Heart left ventricle (tissue), 16 donors: Measurements from ENCODE around the gene FERMT3. TPM values are rescaled to one million over a fixed set of nuclear protein-coding genes. Genes with fewer than 3 reads are reported as not detected.

Experiments
- ATAC-seq, 4 donors: fragments of 200-7000 bp; cut with Tn5 transposase; one replicate each; pipeline ENCODE4 v1.9.1; 2020 to 2022; ENCODE audit warnings: moderate library complexity in 4 of 4, mild to moderate bottlenecking in 3 of 4, moderate number of reproducible peaks in 1 of 4
- DNase-seq, 5 donors: peaks; one replicate each; pipeline ENCODE4 v3.0.0-alpha.2; 2020
- H3K27ac ChIP-seq, 12 donors: fragments of 200-600 bp; sonication (generic) in 4 of 12; one replicate each; pipeline versions ENCODE4 v1.5.0 to v1.8.0; 2016 to 2022; ENCODE audit warnings: mild to moderate bottlenecking in 2 of 12
- H3K27me3 ChIP-seq, 9 donors: fragments of 200-600 bp; sonication (generic) in 2 of 9; one replicate each; pipeline versions ENCODE4 v1.5.1 to v1.8.0; 2016 to 2022; ENCODE audit warnings: mild to moderate bottlenecking in 3 of 9
- H3K36me3 ChIP-seq, 9 donors: fragments of 200-600 bp; sonication (generic) in 2 of 9; one replicate each; pipeline versions ENCODE4 v1.5.0 to v1.8.0; 2018 to 2022; ENCODE audit warnings: mild to moderate bottlenecking in 2 of 9
- H3K4me1 ChIP-seq, 12 donors: fragments of 200-600 bp; sonication (generic) in 4 of 12; one replicate each; pipeline versions ENCODE4 v1.5.0 to v1.8.0; 2016 to 2022; ENCODE audit warnings: mild to moderate bottlenecking in 3 of 12
- H3K4me3 ChIP-seq, 12 donors: fragments of 200-600 bp; sonication (generic) in 4 of 12; one replicate each; pipeline versions ENCODE4 v1.5.0 to v1.8.0; 2017 to 2022; ENCODE audit warnings: mild to moderate bottlenecking in 9 of 12, moderate library complexity in 4 of 12
- H3K9me3 ChIP-seq, 12 donors: fragments of 200-600 bp; sonication (generic) in 4 of 12; one replicate each; pipeline versions ENCODE4 v1.5.0 to v1.8.0; 2016 to 2022; ENCODE audit warnings: mild to moderate bottlenecking in 1 of 12
- POLR2A ChIP-seq, 2 donors: fragments of 450-650 bp; IDR thresholded peaks; one replicate each; pipeline ENCODE4 v1.6.1; 2017; ENCODE audit warnings: antibody characterized with exemption in 2 of 2, mild to moderate bottlenecking in 2 of 2, moderate library complexity in 2 of 2
- WGBS, 4 donors: extraction: QIAGEN DNeasy Blood & Tissue Kit in 2 of 4; methylation state at CpG; one replicate each; pipeline versions ENCODE4 v1.1.5 to v1.1.7; 2013 to 2018; 5-methylcytosine and 5-hydroxymethylcytosine counted together
- intact Hi-C, 10 donors: fragments of 100-400 bp; cut with DNase I; formaldehyde crosslinking; loops; one replicate each; pipeline versions ENCODE4 v1.11.1 to v1.14.2; 2022
- polyA plus RNA-seq, 2 donors: library from polyadenylated mRNA; stranded (reverse); fragments of 200-250 nt; gene quantifications; one replicate each; pipeline ENCODE4 v1.2.3, GENCODE V29; 2013
- total RNA-seq, 9 donors: library from RNA; depleted of rRNA in 2 of 9; stranded (reverse); fragments of >200 nt in 2 of 9; fragmentation: NEBNext Ultra II Directional in 3 of 9; extraction: Animal tissue kit (Norgen Biotek cat#: 25700) in 3 of 9; gene quantifications; one replicate each; pipeline versions ENCODE4 v1.1.0 to v1.2.4, GENCODE V29; 2016 to 2023
- TF ChIP-seq, protein P1 (sequence below), 12 donors: fragments of 200-600 bp; sonication (generic) in 4 of 12; IDR thresholded peaks; one replicate each; pipeline versions ENCODE4 v1.5.0 to v1.8.0; 2018 to 2022; ENCODE audit warnings: antibody characterized with exemption in 12 of 12, mild to moderate bottlenecking in 5 of 12
- donor health status: ischemic (EF 13 %, LVEDD 7.1; RV severe dilation, severe dysfunction).
- donor health status: healthy with polysubstance abuse.
- donor health status: DM: no; HTN: yes; CAD: no.
- donor health status: DM: no; HTN: no; CAD: no.
- donor health status: ischemic (EF 25% LVEDD 6.9; RV normal size, moderate dysfunction).
- donor health status: ischemic (EF 25% LVEDD 5.7; RV mildly dilated, moderate dysfunction).
- donor health status: healthy.
- donor health status: DM: yes; HTN: yes; CAD: no.
- donor health status: ischemic (EF 35%, LVEDD 5.7; RV mildly dilated, moderate dysfunction).
- donor health status: nonischemic (EF 11% LVEDD 7.7; RV severe dilation, severe dysfunction).
- donor health status: DM: yes; HTN: yes; CAD: no.
- donor health status: PGD.
- donor health status: ischemic (EF 29% LVEDD 5.4; RV normal size, mild dysfunction).
- donor health status: nonischemic (EF 23%, LVEDD 6.1; RV moderate dilation, normal function).

The FERMT3 gene
- total and polyA plus RNA-seq, 11 donors = 2.8 to 71.5 (median 5.7) TPM

DNA sequence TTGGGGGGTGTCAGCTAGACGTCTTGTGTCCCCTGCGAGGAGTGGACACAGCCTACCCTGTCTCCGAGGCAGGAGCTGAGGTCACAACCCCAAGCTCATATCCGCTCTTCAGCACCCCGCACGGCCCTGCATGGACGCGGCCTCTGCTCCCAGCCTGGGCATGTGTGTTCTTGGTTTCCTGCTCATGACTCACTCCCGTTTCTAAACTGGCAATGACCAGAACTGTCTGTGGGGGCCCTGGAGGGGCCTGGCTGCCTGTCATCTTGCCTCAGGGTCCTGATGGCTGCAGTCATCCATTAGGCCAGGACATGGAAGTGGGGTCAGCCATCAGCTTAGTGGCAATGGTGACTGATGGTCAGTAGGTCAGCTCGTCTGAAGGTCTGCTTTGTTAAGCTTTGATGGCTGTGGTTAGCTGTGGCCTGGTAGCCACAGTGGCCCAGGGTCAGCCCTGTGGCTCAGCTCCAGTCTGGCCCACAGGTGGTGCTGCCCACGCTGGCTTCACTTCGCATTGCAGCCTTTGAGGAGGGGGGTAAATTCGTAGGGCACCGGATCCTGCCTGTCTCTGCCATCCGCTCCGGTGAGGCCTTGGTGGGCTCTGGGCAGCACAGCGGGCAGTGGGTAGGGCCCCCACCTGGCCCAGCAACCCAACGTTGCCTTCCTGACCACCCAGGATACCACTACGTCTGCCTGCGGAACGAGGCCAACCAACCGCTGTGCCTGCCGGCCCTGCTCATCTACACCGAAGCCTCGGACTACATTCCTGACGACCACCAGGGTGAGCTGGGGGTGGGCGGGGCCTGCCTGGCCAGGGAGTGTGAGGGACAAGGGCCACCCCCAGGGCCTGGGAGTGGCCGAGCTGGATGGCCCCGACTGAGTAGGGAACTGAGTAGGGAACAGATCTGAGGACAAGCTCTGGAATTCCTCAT is 56.8 kb downstream of the FERMT3 start:
- Histone ChIP-seq H3K36me3 (peaks cover 0 to 87% (median 71%) of the 10 kb centered on the region in 9 donors), H3K27ac (no peak overlapping the region), H3K4me3 (no peak overlapping the region), H3K27me3 (no peaks in the 10 kb centered on the region), H3K4me1 (peaks cover 0 to 17% (median 14%) of the 10 kb centered on the region in 12 donors), H3K9me3 (no peaks in the 10 kb centered on the region)
- TF ChIP-seq, protein P1, sequence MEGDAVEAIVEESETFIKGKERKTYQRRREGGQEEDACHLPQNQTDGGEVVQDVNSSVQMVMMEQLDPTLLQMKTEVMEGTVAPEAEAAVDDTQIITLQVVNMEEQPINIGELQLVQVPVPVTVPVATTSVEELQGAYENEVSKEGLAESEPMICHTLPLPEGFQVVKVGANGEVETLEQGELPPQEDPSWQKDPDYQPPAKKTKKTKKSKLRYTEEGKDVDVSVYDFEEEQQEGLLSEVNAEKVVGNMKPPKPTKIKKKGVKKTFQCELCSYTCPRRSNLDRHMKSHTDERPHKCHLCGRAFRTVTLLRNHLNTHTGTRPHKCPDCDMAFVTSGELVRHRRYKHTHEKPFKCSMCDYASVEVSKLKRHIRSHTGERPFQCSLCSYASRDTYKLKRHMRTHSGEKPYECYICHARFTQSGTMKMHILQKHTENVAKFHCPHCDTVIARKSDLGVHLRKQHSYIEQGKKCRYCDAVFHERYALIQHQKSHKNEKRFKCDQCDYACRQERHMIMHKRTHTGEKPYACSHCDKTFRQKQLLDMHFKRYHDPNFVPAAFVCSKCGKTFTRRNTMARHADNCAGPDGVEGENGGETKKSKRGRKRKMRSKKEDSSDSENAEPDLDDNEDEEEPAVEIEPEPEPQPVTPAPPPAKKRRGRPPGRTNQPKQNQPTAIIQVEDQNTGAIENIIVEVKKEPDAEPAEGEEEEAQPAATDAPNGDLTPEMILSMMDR (IDR thresholded peaks at IDR 0.05) = no peak
- TF ChIP-seq POLR2A (IDR thresholded peaks at IDR 0.05) = no peak
- DNase-seq = no peak
- 85 to 87% (median 86%) methylated on average over 16 to 29 of the region's 29 CpGs for WGBS, 4 donors
- intact Hi-C loops = no loop called here
- ATAC-seq = no peak

GRCh38 chr11:64263947-64264317 is 57.4 kb downstream of the FERMT3 start:
- Histone ChIP-seq H3K4me1 (peaks cover 2 to 24% (median 20%) of the 10 kb centered on the region in 12 donors), H3K9me3 (no peaks in the 10 kb centered on the region), H3K4me3 (no peak overlapping the region), H3K27ac (no peak overlapping the region), H3K36me3 (peaks cover 0 to 81% (median 64%) of the 10 kb centered on the region in 9 donors), H3K27me3 (no peaks in the 10 kb centered on the region)
- 94 to 96% (median 95%) methylated on average over 8 of the region's 8 CpGs for WGBS, 4 donors
- intact Hi-C loops = no loop called here
- no peak for ATAC-seq
- TF ChIP-seq POLR2A (IDR thresholded peaks at IDR 0.05) = no peak
- TF ChIP-seq, protein P1 (IDR thresholded peaks at IDR 0.05) = no peak
- no peak for DNase-seq

DNA sequence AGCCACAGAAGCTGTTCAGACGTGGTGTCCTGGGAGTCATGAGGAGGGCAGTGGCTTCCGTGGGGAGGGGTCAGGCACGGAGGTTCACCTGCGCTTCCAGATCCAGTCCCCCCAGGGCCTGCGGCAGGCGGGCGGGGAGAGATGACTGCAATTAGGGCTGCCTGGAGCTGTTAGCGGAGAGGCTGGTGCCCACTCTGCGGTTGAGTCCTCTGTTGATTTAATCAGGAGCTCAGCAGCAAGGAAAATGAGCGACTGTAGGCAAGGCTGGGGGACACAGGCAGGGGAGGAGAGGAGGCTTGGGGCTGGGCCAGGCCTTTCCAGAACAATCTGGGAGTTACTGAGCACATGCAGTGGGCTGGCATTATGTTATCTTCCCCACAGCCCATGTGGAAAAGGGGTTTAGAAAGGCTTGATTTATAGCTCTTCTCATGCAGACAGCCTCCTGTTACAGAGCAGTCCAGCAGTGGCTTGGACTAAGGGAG is 57.9 kb downstream of the FERMT3 start:
- H3K4me1 ChIP-seq = peaks cover 2 to 27% (median 24%) of the 10 kb centered on the region in 12 donors
- H3K27me3 ChIP-seq = no peaks in the 10 kb centered on the region
- intact Hi-C loops = no loop called here
- DNase-seq = no peak
- ATAC-seq = no peak
- TF ChIP-seq POLR2A (IDR thresholded peaks at IDR 0.05) = no peak
- TF ChIP-seq, protein P1 (IDR thresholded peaks at IDR 0.05) = no peak
- no peak overlapping the region for H3K27ac ChIP-seq
- H3K9me3 ChIP-seq = no peaks in the 10 kb centered on the region
- no peak overlapping the region for H3K4me3 ChIP-seq
- 89 to 97% (median 95%) methylated on average over 9 to 10 of the region's 10 CpGs for WGBS, 4 donors
- H3K36me3 ChIP-seq = peaks cover 0 to 76% (median 59%) of the 10 kb centered on the region in 9 donors
